Hematopoietic multipotent progenitor cell (in vitro differentiated cells): ENCODE data around the gene ZC3H12A. TPM values are rescaled to one million over a fixed set of nuclear protein-coding genes. Genes with fewer than 3 reads are reported as not detected.
A peak's percentile ranks its signal among the peaks of the same experiment; 100 is the strongest.

Experiments used
- DNase-seq, 3 donors: peaks; one replicate each; pipeline ENCODE4 v3.0.0-alpha.2; 2011 to 2015; ENCODE audit warnings: low read depth in 2 of 3, low spot score in 2 of 3
- total RNA-seq: library from RNA; depleted of rRNA; stranded (reverse); fragments of >200 nt; gene quantifications from one replicate; pipeline ENCODE4 v1.2.3, GENCODE V29; 2012

ZC3H12A gene
- total RNA-seq, 1 donor = 21.3 TPM

GRCh38 chr1:37453647-37454046, 20.7 kb upstream of the ZC3H12A start:
- DNase-seq = no peak

GRCh38 chr1:37455516-37455915, 18.9 kb upstream of the ZC3H12A start:
- no peak for DNase-seq

GRCh38 chr1:37456614-37457013, 17.8 kb upstream of the ZC3H12A start:
- DNase-seq = no peak

GRCh38 chr1:37458551-37458950, 15.8 kb upstream of the ZC3H12A start:
- no peak for DNase-seq

GRCh38 chr1:37461698-37462436, 12.5 kb upstream of the ZC3H12A start:
- no peak for DNase-seq

- no peak for DNase-seq
These were observed 9.9 kb upstream of the ZC3H12A start for GRCh38 chr1:37464443-37464842.

- no peak for DNase-seq
These were observed 8.5 kb upstream of the ZC3H12A start for GRCh38 chr1:37465593-37466517.

- DNase-seq = no peak
These were observed 6.3 kb upstream of the ZC3H12A start for GRCh38 chr1:37468037-37468436.

- no peak for DNase-seq
These were observed 5.0 kb upstream of the ZC3H12A start for GRCh38 chr1:37469386-37469785.

- DNase-seq = peak in 1 of 3 donors; percentile 53
These were observed 2.8 kb upstream of the ZC3H12A start for GRCh38 chr1:37471345-37472231.

GRCh38 chr1:37472281-37472680, 2.1 kb upstream of the ZC3H12A start:
- no peak for DNase-seq

- no peak for DNase-seq
These were observed 1.4 kb upstream of the ZC3H12A start for GRCh38 chr1:37472994-37473393.

DNA sequence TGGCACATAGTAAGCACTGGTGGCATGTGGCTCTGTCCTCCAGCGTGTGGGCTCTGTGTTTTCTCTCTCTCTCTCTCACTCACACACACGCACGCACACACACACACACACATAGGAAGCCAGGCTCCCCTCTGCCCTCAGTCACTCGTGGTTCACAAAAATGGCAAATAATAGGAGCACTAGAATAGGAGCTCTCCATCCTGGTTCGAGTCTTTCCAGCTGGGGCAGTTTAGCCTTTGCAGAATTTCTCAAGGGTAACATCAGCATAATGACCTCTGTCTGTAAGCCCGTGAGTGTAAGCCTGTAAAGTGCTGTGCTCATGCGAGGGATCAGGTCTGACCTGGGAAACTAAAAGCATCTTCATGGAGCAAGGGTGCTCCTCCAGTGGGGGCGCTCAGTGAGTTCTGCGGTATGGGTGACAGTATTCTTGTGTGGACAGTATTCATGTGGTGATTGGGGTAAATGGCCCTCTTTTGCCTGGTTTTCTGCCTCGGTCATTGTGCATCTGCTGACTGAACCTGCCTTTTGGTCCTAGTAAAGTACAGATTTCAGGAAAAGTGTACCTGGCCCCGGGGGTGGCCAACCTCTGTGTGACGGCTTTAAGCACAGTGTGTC, 842 bp upstream of the ZC3H12A start:
- no peak for DNase-seq

- no peak for DNase-seq
These were observed 458 bp downstream of the ZC3H12A start for GRCh38 chr1:37474697-37475379.

- DNase-seq = no peak
These were observed 1.2 kb downstream of the ZC3H12A start for GRCh38 chr1:37475380-37476086.

DNA sequence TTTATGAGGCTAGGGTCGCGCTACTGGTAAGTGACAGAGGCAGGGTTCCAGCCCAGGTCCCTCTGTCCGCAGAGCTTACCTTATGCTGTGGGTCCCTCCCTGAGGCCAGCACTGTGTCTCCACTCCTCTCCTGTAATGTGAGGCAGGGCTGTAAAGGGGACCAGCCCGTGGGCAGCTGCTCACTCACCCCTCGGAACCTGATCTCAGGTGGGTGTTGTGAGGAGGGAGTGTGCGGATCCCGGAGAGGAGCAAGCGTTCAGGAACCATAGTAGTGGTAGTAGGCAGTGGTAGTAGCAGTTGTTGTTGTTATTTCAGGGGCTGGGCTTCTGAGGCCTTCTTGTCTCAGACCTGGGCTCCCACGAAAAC, 1.7 kb downstream of the ZC3H12A start:
- DNase-seq = no peak

DNA sequence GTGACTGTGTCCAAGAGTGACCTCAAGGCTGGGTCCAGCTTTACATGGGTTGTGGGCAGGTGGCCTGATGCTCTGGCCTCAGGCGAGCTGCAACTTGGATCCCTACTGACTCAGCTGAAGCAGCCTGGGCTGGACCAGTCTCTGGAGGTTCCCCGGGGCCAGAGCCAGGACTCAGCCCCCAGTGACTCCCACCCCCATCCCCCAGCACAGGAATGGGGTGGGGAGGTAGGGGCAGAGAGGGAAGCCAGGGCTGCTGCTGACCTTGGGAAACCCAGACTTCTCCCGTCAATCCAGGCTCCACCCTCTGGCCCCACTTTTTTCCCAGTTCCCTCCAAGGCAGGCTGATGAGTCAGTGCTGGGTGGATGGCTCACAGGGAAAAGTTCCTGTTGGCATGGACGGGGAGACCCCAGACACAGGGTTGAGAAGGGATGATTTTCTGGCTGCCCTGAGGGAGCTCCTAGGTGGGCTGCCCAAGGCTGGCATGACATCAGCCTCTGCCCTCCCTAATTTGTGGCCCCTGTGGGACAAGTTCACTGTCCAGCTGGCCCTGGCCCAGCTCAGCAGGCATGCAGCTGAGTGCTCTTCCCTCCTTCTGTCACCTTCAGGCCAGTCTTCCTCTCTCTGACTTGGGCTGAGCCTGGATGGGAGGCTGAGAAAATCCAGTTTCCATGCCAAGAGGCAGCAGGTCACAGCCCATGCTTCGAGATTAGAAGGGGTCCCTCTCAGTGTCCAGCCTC, 2.2 kb downstream of the ZC3H12A start:
- DNase-seq = no peak

DNA sequence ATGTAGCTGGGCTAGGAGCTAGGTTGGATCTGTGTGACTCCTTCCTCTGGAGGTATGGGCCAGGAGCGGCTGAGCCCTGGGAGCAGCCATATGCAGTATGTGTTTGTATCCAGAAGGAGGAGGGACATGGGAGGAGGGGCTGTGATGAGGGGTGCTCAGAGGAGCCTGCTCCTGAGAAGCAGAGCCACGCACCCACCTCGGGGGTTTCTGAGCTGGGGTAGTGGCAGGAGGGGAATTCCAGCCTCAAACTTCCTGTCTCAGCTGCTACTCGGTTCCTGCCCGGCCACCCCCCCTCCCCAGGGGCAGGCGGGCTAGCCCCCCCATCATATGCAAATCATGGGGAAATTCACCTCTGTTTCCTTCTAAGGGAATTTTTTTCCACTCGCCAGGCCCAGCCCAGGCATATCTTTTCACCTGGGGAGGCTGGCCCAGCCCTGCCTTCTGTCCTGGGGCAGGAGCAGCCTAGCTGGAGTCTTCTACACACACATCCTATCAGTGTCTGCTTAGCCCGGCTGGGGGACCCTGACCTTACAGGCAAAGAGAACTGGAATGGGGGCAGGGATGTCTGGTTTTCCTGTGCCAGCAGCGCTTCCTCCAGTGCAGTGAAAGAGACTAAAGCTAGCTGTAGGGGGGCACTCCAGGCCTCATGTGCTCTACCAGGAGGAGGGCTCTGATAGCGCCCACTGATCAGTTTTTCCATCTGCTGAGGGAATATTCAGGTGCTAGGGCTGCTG, 3.0 kb downstream of the ZC3H12A start:
- peak; percentile 65 to 87 (median 74) for DNase-seq
